HEK293 (cell line): ENCODE measurements around the gene HECTD4.

Experiments used
- GFI1B ChIP-seq: fragments of 450-650 bp; formaldehyde crosslinking; IDR thresholded peaks from 2 replicates; pipeline ENCODE4 v1.5.1; 2016; ENCODE audit warnings: missing biosample characterization, missing genetic modification characterization
- GLIS1 ChIP-seq: fragments of 450-650 bp; formaldehyde crosslinking; IDR thresholded peaks from 2 replicates; pipeline ENCODE4 v1.5.1; 2016; ENCODE audit warnings: missing biosample characterization, missing genetic modification characterization
- PATZ1 ChIP-seq: fragments of 450-650 bp; formaldehyde crosslinking; IDR thresholded peaks from 2 replicates; pipeline ENCODE4 v1.5.1; 2016; ENCODE audit warnings: missing biosample characterization, missing genetic modification characterization
- YY1 ChIP-seq: fragments of 450-650 bp; formaldehyde crosslinking; IDR thresholded peaks from 2 replicates; pipeline ENCODE4 v1.5.1; 2018; ENCODE audit warnings: missing biosample characterization, missing genetic modification characterization
- ZFP41 ChIP-seq: fragments of 450-650 bp; formaldehyde crosslinking; IDR thresholded peaks from 2 replicates; pipeline ENCODE4 v1.5.1; 2016; ENCODE audit warnings: missing biosample characterization, missing genetic modification characterization, borderline replicate concordance
- ZNF138 ChIP-seq: fragments of 450-650 bp; formaldehyde crosslinking; IDR thresholded peaks from 2 replicates; pipeline ENCODE4 v1.5.1; 2016; ENCODE audit warnings: missing biosample characterization, missing genetic modification characterization, borderline replicate concordance
- ZNF175 ChIP-seq: fragments of 450-650 bp; formaldehyde crosslinking; IDR thresholded peaks from 2 replicates; pipeline ENCODE4 v1.5.1; 2016; ENCODE audit warnings: missing biosample characterization, missing genetic modification characterization
- ZNF311 ChIP-seq: fragments of 450-650 bp; formaldehyde crosslinking; IDR thresholded peaks from 2 replicates; pipeline ENCODE4 v1.5.1; 2017; ENCODE audit warnings: missing biosample characterization, missing genetic modification characterization, borderline replicate concordance
- ZNF677 ChIP-seq: fragments of 450-650 bp; IDR thresholded peaks from 2 replicates; pipeline ENCODE4 v1.5.0; 2018; ENCODE audit warnings: missing biosample characterization, mild to moderate bottlenecking, missing genetic modification characterization, moderate library complexity
- ZSCAN18 ChIP-seq: fragments of 450-650 bp; formaldehyde crosslinking; IDR thresholded peaks from 2 replicates; pipeline ENCODE4 v1.5.1; 2016; ENCODE audit warnings: missing biosample characterization, missing genetic modification characterization
- TF ChIP-seq, protein P1 (sequence below): fragments of 450-650 bp; formaldehyde crosslinking; IDR thresholded peaks from 2 replicates; pipeline ENCODE4 v1.5.1; 2016; ENCODE audit warnings: missing biosample characterization, missing genetic modification characterization

DNA sequence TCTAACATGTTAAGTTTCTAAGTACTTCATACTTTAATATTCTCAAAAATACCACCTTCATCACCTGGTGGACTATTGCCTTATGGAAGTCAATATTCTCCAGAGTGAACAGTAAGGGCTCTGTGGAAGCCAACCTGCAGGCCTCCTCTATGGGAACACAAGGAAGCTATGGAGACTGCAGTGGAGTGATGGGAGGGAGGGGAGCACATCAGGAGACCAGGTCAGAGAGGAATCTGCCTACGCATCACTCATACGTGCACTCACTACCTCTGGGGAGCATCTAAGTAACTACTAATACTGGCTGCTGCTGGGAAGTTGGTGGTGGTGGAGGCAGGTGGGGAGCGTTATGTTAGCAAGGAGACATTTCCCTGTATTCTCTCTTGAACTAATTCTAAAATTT lies 19.9 kb downstream of the HECTD4 start:
- TF ChIP-seq ZFP41 (tag by site-specific recombination) (no peak), GFI1B (tag by site-specific recombination) (no peak), ZNF175 (no peak), ZNF311 (tag by site-specific recombination) (no peak), GLIS1 (tag by site-specific recombination) (no peak), PATZ1 (tag by site-specific recombination) (no peak), YY1 (no peak), ZNF138 (tag by site-specific recombination) (no peak), ZSCAN18 (no peak), ZNF677 (tag by site-specific recombination) (no peak)
- TF ChIP-seq, protein P1, sequence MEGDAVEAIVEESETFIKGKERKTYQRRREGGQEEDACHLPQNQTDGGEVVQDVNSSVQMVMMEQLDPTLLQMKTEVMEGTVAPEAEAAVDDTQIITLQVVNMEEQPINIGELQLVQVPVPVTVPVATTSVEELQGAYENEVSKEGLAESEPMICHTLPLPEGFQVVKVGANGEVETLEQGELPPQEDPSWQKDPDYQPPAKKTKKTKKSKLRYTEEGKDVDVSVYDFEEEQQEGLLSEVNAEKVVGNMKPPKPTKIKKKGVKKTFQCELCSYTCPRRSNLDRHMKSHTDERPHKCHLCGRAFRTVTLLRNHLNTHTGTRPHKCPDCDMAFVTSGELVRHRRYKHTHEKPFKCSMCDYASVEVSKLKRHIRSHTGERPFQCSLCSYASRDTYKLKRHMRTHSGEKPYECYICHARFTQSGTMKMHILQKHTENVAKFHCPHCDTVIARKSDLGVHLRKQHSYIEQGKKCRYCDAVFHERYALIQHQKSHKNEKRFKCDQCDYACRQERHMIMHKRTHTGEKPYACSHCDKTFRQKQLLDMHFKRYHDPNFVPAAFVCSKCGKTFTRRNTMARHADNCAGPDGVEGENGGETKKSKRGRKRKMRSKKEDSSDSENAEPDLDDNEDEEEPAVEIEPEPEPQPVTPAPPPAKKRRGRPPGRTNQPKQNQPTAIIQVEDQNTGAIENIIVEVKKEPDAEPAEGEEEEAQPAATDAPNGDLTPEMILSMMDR = no peak
